Activated T-cell treated with anti-CD3 and anti-CD28 coated beads for 1 hour (primary cell): Measurements from ENCODE around the gene SEC23B.
A peak's percentile ranks its signal among the peaks of the same experiment; 100 is the strongest.

Experiments used
- DNase-seq: peaks from one replicate; pipeline ENCODE4 v3.0.0-alpha.2; 2020; ENCODE audit warnings: low read depth

SEC23B gene

DNA sequence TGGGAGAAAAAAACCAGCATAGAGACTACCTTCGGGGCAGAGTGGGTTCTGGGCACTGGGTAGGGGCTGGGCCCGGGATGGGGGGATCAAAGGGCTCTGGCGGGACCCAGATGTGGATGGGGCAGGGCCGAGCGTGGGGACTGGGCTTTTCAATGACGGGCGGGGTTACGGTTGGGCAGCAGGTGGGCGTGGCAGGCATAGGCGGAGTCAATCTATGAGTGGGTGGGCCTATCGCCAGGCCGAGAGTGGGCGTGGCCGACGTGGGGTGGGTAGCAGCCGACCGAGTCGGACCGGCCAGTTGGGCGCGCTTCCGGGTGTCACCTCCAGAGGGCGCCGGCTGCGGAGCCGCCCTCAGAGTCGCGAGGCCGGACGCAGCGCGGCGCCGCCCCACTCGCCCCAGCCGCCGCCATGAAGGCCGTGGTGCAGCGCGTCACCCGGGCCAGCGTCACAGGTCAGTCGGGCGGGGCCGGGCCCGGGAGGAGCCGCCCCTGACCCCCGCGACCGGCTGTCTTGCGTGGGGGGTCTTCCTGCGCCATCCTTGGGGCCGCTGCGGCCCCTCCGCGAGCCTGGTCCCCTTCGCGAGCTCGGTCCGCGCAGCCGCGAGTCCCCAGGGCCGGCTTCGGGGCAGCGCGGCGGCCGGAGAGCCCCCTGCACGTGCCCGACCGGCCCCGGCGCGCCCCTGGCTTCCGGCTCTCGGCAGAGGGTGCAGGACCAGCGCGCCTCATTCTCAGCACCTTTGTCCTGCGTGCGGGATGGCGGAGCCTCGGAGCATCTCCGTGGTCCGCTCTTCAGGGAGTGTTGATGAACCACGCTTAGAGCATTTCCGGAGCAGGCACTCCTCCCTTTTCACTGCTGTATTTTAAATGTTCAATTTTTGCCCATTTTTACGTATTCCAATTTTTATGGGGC lies 80.2 kb downstream of the SEC23B start, which contains the start of gene DTD1:
TSS of gene DTD1 (plus strand) at position 390 of the 909 bp plus-strand sequence. CDS start at position 409, 19 bp downstream.
- peak; percentile 67 for DNase-seq

DNA sequence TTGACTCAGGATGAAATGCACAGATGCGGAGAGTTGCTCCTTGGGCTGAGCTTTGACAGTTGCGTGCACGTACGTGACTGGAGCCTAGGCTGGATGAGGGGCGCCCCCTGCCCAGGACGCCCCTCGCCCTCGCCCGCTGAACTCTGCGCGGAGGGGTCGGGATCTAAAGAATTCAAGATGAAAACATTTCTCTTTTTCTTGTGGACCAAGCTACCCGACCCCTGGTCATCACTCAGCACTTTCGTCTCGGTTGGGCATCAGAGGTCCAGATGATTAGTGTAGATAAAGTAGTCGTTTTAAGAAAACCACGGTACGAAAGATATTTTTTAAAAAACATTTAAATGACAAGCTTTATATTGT lies 80.8 kb downstream of the SEC23B start:
- DNase-seq, result no peak

DNA sequence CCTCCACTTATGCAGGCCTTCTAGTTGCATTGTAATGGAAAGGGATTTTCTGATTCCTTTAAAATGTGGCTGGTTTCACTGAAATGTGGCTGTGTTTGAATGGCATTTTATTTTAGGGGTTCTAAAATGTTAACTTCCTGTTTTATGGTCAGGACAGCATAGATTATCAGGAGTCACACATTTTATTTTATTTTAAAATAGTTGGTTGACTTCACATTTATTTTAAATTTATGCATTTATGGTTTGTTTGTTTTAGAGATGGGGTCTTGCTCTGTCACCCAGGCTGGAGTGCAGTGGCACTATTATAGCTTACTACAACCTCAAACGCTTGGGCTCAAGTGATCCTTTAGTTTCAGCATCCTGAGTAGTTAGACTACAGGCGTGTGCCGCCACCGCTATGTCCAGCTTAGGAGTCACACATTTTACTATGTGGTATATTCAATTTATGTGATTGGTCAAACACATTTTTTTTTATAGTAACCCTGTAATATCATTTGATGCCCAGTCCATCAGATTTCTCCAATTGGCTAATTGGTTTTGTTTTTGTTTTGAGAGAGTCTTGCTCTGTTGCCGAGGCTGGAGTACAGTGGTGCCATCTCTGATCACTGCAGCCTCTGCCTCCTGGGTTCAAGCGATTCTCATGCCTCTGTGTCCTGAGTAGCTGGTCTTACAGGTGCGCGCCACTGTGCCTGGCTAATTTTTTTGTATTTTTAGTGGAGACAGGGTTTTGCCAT lies 82.4 kb downstream of the SEC23B start:
- no peak for DNase-seq

- DNase-seq, result no peak
Observed at GRCh38 chr20:18596270-18596669, 88.5 kb downstream of the SEC23B start.

DNA sequence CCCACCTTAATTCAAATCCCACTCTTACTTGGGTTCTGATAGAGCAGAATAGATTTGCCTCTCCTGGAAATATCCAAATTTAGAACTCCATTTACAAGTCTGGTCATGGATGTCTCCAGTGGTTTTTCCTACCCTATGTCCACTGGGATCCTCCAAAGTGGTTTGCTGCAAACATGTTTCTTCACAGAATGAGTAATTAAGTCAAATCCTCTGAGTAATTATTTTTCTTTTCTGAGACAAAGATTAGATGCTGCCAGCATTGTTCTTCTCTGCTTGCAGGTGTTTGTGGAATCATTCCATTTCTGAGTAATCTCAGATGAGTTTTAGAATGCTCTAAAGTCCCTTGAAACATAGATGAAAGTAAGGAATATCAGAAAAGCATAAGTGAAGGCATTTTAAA lies 102.0 kb downstream of the SEC23B start:
- DNase-seq, result no peak
